NCI-H446 treated with DMSO at 0.1 percent for 48 hours (cell line): ENCODE data around the gene NEMP2.

Experiments
- DNase-seq: peaks from one replicate; lab custom pipeline; 2025; lab: John Stamatoyannopoulos, UW

The NEMP2 gene, protein sequence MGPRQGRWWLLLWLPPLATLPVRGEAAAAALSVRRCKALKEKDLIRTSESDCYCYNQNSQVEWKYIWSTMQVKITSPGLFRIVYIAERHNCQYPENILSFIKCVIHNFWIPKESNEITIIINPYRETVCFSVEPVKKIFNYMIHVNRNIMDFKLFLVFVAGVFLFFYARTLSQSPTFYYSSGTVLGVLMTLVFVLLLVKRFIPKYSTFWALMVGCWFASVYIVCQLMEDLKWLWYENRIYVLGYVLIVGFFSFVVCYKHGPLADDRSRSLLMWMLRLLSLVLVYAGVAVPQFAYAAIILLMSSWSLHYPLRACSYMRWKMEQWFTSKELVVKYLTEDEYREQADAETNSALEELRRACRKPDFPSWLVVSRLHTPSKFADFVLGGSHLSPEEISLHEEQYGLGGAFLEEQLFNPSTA

GRCh38 chr2:190534310-190535120, at the start of gene NEMP2:
TSS of gene NEMP2 (minus strand) at chr2:190534722. CDS start at chr2:190534655, 67 bp downstream.
- peak; percentile 61 for DNase-seq

GRCh38 chr2:190583507-190584337, 49.2 kb upstream of the NEMP2 start:
- DNase-seq = no peak

GRCh38 chr2:190582736-190583506, 48.4 kb upstream of the NEMP2 start:
- DNase-seq = no peak

DNA sequence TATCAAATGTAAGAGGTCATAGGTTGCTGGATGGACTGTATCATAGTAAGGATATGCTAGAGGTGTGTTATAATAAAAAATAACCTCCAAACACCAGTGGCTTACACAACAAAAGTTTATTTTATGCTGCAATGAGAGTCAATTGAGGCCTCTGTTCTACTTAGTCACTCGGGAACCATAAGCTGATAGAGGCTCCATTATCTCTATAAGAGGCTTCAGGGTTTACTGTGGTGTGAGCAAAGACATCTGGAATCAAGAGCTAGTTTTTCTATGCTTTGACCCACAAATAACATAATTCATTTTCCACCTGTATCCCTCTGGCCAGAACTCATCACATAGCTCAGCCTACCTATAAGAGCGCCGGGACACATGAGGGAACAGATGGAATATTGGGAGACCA, 47.5 kb upstream of the NEMP2 start:
- DNase-seq = no peak

DNA sequence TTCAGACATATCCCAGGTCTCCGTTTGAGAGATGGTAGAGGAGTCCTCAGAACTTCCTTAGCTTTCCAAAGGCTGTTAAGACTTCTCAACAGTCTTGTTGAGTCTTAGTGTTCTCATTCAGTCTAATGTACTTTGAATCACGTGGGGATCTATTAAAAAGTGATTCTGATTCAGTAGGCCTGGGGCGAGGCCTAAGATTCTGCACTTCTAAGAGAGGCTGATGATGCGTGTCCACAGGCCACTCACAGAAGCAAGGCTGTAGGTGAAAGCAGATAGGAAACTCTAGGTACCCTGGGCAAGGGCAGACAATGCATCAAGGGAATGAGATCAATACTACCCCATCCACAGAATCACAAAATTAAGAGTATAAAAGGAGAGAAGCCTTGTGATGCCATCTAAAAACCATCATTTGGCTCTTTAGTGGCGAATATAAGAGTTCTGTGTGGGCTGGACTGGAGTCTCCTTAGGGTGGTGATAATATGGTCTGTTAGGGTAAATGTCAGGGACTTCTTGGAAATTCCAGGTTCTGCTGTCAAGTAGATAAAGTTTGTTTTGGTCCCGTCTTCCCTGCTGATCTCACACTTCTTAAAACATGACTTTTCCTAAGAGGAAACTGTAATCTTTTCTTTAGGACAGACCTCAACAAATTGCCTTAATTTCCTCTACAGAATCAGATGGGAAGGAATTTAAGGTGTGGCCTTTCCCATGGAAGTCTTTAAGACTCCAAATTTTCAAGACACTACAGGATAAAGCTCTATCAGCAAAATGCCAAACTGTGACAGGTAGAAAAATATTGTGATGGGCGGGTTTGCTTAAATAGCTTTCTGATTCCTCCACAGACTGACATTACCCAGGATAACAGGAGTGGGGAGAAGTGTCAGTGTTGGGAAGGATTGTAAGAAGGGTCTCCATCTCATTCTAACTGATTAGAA, 45.7 kb upstream of the NEMP2 start:
- no peak for DNase-seq

- no peak for DNase-seq
Observed at GRCh38 chr2:190579058-190579410, 44.5 kb upstream of the NEMP2 start.

GRCh38 chr2:190578158-190579057, 43.9 kb upstream of the NEMP2 start:
- DNase-seq = no peak

DNA sequence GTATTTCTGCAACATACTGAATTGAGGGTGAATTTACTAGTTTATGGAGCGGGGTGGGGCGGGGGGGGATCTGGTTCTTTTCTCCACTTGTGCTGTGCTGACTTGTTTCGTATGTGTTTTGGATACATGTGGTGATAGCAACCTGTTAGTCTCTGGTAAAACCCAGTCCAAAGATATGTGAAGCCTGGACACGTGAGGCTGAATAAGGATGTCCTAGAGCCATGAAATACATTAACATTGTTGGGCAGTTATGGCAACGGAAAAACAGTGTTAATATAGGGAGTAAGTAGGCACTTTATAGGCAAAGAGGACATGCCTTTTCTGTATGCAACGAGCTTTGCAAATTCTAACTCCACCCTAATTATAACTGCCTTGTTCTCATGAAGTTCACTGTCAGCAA, 42.1 kb upstream of the NEMP2 start:
- DNase-seq = no peak

GRCh38 chr2:190575263-190575662, 40.7 kb upstream of the NEMP2 start:
- no peak for DNase-seq

GRCh38 chr2:190574169-190574568, 39.6 kb upstream of the NEMP2 start:
- no peak for DNase-seq

GRCh38 chr2:190572246-190572645, 37.7 kb upstream of the NEMP2 start:
- no peak for DNase-seq

- DNase-seq = no peak
Observed at GRCh38 chr2:190571686-190572085, 37.2 kb upstream of the NEMP2 start.

GRCh38 chr2:190570871-190571270, 36.3 kb upstream of the NEMP2 start:
- no peak for DNase-seq

GRCh38 chr2:190569994-190570755, 35.7 kb upstream of the NEMP2 start:
- no peak for DNase-seq

GRCh38 chr2:190564838-190565237, 30.3 kb upstream of the NEMP2 start:
- DNase-seq = no peak

DNA sequence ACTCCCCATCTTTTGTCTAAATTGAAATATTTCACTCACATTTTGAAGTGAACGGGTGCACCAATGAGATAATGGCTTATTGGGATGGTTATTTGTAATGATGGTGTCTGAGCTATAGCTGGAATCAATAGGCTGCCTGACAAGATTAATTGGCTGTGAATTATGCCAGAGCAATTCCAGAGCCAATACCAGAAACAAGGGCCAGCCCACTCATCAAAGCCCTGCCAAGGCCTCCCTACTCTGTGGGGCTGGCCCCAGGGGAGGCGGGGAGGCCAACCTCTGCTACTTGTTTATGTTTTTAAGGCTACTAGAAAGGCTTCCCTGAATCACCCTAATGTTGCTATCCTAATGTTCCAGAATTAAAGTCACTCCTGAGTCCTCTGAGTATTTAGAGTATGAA, 29.1 kb upstream of the NEMP2 start:
- DNase-seq = peak; percentile 76

GRCh38 chr2:190563109-190563508, 28.6 kb upstream of the NEMP2 start:
- DNase-seq = no peak

DNA sequence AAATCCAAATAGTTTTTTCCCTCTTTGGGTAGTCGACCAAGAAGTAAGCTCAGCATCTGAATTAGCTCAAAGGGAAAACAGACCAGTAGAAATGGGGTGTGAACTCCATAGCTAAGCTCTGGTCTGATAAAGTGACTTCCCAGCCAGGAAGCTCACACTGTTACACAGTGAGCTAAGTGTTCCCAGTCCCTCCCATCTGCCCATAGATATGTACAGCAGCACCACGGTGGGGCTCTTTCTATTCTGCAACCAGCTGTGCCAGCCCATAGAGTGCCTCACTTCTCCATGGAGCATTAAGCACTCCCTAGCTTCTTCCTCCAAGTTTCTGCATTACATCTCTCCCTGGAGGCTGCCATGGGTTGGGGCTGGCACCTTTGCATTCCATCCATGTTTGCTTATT, 27.6 kb upstream of the NEMP2 start:
- DNase-seq = no peak

DNA sequence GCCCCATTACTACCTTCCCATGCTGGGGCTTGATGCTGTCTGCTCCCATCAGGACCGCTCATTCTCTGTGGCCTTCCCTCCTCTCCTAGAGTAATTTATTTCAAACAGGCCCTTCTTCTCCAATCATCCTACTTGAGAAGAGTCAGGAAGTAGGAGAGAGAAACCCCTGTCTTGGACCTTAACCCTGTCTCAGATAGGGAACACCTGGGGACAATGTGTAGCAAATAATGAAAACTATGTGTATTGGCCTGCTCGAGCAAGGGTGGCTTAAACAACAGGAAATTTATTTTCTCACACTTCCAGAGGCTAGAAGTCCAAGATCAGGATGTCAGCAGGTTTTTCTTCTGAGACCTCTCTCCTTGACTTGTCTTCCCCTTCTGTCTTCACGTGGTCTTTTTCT, 26.6 kb upstream of the NEMP2 start:
- DNase-seq = no peak
